Measurements from ENCODE around the gene CFAP97D2. TPM values are rescaled to one million over a fixed set of nuclear protein-coding genes. Genes with fewer than 3 reads are reported as not detected.
A peak's percentile ranks its signal among the peaks of the same experiment; 100 is the strongest.

Gene CFAP97D2
- total and polyA plus RNA-seq, 5 experiments from 2014 or later = 1.5 to 4.8 (median 2.6) TPM

DNA sequence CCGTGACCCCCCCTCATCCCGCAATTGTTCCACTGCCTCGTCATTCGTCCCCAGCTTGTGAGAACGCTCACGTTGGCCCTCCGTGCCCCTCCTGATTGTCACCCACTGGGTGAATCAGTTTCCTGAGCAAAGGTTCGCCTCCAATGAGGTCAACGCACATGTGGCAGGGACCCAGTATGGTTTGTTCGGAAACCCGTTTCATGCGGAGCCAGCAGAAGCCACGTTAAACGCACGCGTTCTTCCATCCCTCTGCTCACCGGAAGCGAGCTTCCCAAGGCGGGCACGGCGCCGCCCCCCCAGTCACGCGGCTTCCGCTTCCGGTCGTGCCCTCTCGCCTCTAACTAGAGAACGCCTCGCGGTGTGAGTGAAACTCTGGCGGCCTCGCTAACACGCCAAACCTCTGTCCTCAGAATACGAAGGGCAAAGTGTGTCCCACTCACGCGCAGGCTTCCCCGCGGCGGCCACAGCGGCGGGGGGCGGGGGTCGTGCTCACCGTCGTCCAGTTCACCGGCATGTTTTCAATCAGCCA lies 18.0 kb upstream of the CFAP97D2 start:
- Mint-ChIP-seq H3K4me3 (peak overlapping the region in 7 of 10 donors; percentile 42 to 87 (median 74)), H3K27ac (peak overlapping the region; percentile 60 to 97 (median 94)), H3K27me3 (no peaks in the 10 kb centered on the region), H3K36me3 (peaks cover 0 to 60% (median 14%) of the 10 kb centered on the region in 3 donors), H3K4me1 (peaks cover 43 to 91% (median 84%) of the 10 kb centered on the region in 4 donors), H3K9me3 (peaks cover 0 to 72% (median 19%) of the 10 kb centered on the region in 9 donors)
- ATAC-seq (no peak), DNase-seq (no peak)
- POLR2A ChIA-PET = interaction anchor here (0.9 to 11.7 kb wide), 10 partner anchors 10 to 39 kb away, joined by 3 to 114 read pairs (median 10); partner anchors contain the start of gene CFAP97D2

- Mint-ChIP-seq H3K9me3 (peaks cover 0 to 72% (median 19%) of the 10 kb centered on the region in 9 donors), H3K27ac (peak overlapping the region; percentile 60 to 99 (median 94)), H3K36me3 (peaks cover 0 to 58% (median 14%) of the 10 kb centered on the region in 3 donors), H3K4me3 (peak overlapping the region; percentile 54 to 87 (median 76)), H3K4me1 (peaks cover 38 to 93% (median 85%) of the 10 kb centered on the region in 4 donors), H3K27me3 (no peaks in the 10 kb centered on the region)
- DNase-seq (peak in 4 of 10 donors; percentile 24 to 52 (median 40)), ATAC-seq (peak; percentile 77 to 78)
- POLR2A ChIA-PET = interaction anchor here (0.6 to 11.7 kb wide), 22 partner anchors 9 to 97 kb away, joined by 3 to 114 read pairs (median 4); partner anchors contain the start of genes CFAP97D2 and RASA3
Measured at GRCh38 chr13:114161644-114162532, 17.2 kb upstream of the CFAP97D2 start.

DNA sequence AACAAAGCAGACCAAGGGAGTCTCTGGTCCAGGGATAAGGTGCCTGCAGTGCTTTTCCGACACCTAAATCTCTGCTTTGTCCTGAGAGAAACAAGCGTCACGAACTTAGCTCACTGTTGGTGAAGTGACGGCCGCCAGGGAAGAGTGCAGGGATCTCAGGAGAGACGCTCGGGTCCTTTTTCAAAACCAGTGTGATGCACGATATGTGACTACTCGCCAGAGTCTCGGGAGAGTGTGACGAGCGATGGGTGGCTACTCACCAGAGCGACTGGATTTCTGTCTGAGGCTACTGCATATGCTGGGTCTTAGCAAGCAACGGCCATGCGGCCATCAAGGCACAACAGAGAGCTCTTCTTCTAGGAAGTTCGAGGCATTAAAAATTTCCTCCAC lies 16.5 kb upstream of the CFAP97D2 start:
- Mint-ChIP-seq H3K9me3 (peaks cover 0 to 68% (median 19%) of the 10 kb centered on the region in 9 donors), H3K27ac (peak overlapping the region; percentile 60 to 99 (median 94)), H3K4me1 (peaks cover 41 to 93% (median 85%) of the 10 kb centered on the region in 4 donors), H3K27me3 (no peaks in the 10 kb centered on the region), H3K36me3 (peaks cover 0 to 58% (median 14%) of the 10 kb centered on the region in 3 donors), H3K4me3 (peak overlapping the region; percentile 8 to 87 (median 76))
- no peak for DNase-seq
- no peak for ATAC-seq
- POLR2A ChIA-PET = interaction anchor here (0.6 to 11.7 kb wide), 20 partner anchors 8 to 97 kb away, joined by 3 to 114 read pairs (median 4); partner anchors contain the start of genes CFAP97D2 and RASA3

GRCh38 chr13:114164053-114164452 lies 15.0 kb upstream of the CFAP97D2 start:
- DNase-seq (no peak), ATAC-seq (no peak)
- H3K4me1 Mint-ChIP-seq = peaks cover 41 to 94% (median 87%) of the 10 kb centered on the region in 4 donors
- H3K4me3 Mint-ChIP-seq = peak overlapping the region in 5 of 10 donors; percentile 15 to 42 (median 30)
- peak overlapping the region in 9 of 10 donors; percentile 42 to 84 (median 69) for H3K27ac Mint-ChIP-seq
- POLR2A ChIA-PET = interaction anchor here (0.9 to 11.7 kb wide), 6 partner anchors 9 to 32 kb away, joined by 3 to 114 read pairs (median 13); partner anchors contain the start of genes CFAP97D2 and RASA3
- peaks cover 0 to 65% (median 19%) of the 10 kb centered on the region in 9 donors for H3K9me3 Mint-ChIP-seq
- no peaks in the 10 kb centered on the region for H3K27me3 Mint-ChIP-seq
- peaks cover 0 to 50% (median 14%) of the 10 kb centered on the region in 3 donors for H3K36me3 Mint-ChIP-seq

GRCh38 chr13:114164681-114165429 lies 14.2 kb upstream of the CFAP97D2 start:
- H3K36me3 Mint-ChIP-seq = peaks cover 0 to 46% (median 14%) of the 10 kb centered on the region in 3 donors
- peaks cover 41 to 90% (median 81%) of the 10 kb centered on the region in 4 donors for H3K4me1 Mint-ChIP-seq
- H3K9me3 Mint-ChIP-seq = peaks cover 0 to 61% (median 15%) of the 10 kb centered on the region in 9 donors
- ATAC-seq (no peak), DNase-seq (no peak)
- H3K27ac Mint-ChIP-seq = peak overlapping the region in 8 of 10 donors; percentile 61 to 86 (median 75)
- peak overlapping the region in 4 of 10 donors; percentile 31 to 63 (median 45) for H3K4me3 Mint-ChIP-seq
- no peaks in the 10 kb centered on the region for H3K27me3 Mint-ChIP-seq
- POLR2A ChIA-PET = interaction anchor here (1.1 to 11.7 kb wide), 9 partner anchors 10 to 99 kb away, joined by 3 to 114 read pairs (median 8); partner anchors contain the start of genes CFAP97D2 and RASA3

GRCh38 chr13:114166381-114167131 lies 12.5 kb upstream of the CFAP97D2 start:
- ATAC-seq (peak; percentile 26 to 30), DNase-seq (no peak)
- peak overlapping the region in 8 of 10 donors; percentile 14 to 79 (median 43) for H3K4me3 Mint-ChIP-seq
- H3K27me3 Mint-ChIP-seq = no peaks in the 10 kb centered on the region
- H3K27ac Mint-ChIP-seq = peak overlapping the region; percentile 35 to 91 (median 83)
- peaks cover 0 to 31% (median 6%) of the 10 kb centered on the region in 3 donors for H3K36me3 Mint-ChIP-seq
- POLR2A ChIA-PET = interaction anchor here (0.7 to 11.7 kb wide), 16 partner anchors 9 to 101 kb away, joined by 3 to 114 read pairs (median 7); partner anchors contain the start of gene CFAP97D2
- H3K4me1 Mint-ChIP-seq = peaks cover 40 to 73% (median 64%) of the 10 kb centered on the region in 4 donors
- H3K9me3 Mint-ChIP-seq = peaks cover 0 to 54% (median 10%) of the 10 kb centered on the region in 9 donors

- H3K27me3 Mint-ChIP-seq = no peaks in the 10 kb centered on the region
- no peak for DNase-seq
- H3K27ac Mint-ChIP-seq = peak overlapping the region; percentile 35 to 91 (median 83)
Measured at GRCh38 chr13:114167426-114167825, 11.6 kb upstream of the CFAP97D2 start.

GRCh38 chr13:114167885-114168284 lies 11.2 kb upstream of the CFAP97D2 start:
- Mint-ChIP-seq H3K36me3 (peaks cover 0 to 29% (median 1%) of the 10 kb centered on the region in 3 donors), H3K27me3 (no peaks in the 10 kb centered on the region), H3K4me3 (peak overlapping the region in 6 of 10 donors; percentile 7 to 61 (median 40)), H3K9me3 (peaks cover 0 to 53% (median 10%) of the 10 kb centered on the region in 9 donors), H3K4me1 (peaks cover 30 to 59% (median 51%) of the 10 kb centered on the region in 4 donors), H3K27ac (peak overlapping the region in 9 of 10 donors; percentile 35 to 91 (median 84))
- POLR2A ChIA-PET = interaction anchor here (1.0 to 11.7 kb wide), 13 partner anchors 9 to 46 kb away, joined by 3 to 114 read pairs (median 7); partner anchors contain the start of gene CFAP97D2
- ATAC-seq (peak; percentile 54 to 60), DNase-seq (no peak)

More at GRCh38 chr13:114167426-114167825, 11.6 kb upstream of the CFAP97D2 start:
- POLR2A ChIA-PET = interaction anchor here (1.0 to 11.7 kb wide), 13 partner anchors 9 to 56 kb away, joined by 4 to 114 read pairs (median 8); partner anchors contain the start of gene CFAP97D2
- Mint-ChIP-seq H3K9me3 (peaks cover 0 to 50% (median 10%) of the 10 kb centered on the region in 9 donors), H3K4me3 (peak overlapping the region in 8 of 10 donors; percentile 22 to 61 (median 41)), H3K4me1 (peaks cover 35 to 64% (median 55%) of the 10 kb centered on the region in 4 donors), H3K36me3 (peaks cover 0 to 29% (median 0%) of the 10 kb centered on the region in 3 donors)
- peak; percentile 37 to 70 for ATAC-seq

GRCh38 chr13:114173272-114173671 lies 5.8 kb upstream of the CFAP97D2 start:
- peak overlapping the region in 1 of 10 donors; percentile 32 for H3K27ac Mint-ChIP-seq
- H3K36me3 Mint-ChIP-seq = peaks cover 0 to 22% (median 5%) of the 10 kb centered on the region in 3 donors
- no peak for ATAC-seq
- no peak overlapping the region for H3K4me3 Mint-ChIP-seq
- no peaks in the 10 kb centered on the region for H3K27me3 Mint-ChIP-seq
- POLR2A ChIA-PET = interaction anchor here (0.9 to 7.5 kb wide), 5 partner anchors 9 to 53 kb away, joined by 3 to 62 read pairs (median 7); no protein-coding TSS in a partner anchor
- H3K9me3 Mint-ChIP-seq = peaks cover 0 to 44% (median 7%) of the 10 kb centered on the region in 9 donors
- no peak for DNase-seq
- H3K4me1 Mint-ChIP-seq = peaks cover 8 to 48% (median 29%) of the 10 kb centered on the region in 4 donors

GRCh38 chr13:114173745-114174144 lies 5.3 kb upstream of the CFAP97D2 start:
- Mint-ChIP-seq H3K4me3 (no peak overlapping the region), H3K4me1 (peaks cover 11 to 49% (median 30%) of the 10 kb centered on the region in 4 donors), H3K27me3 (no peaks in the 10 kb centered on the region), H3K36me3 (peaks cover 0 to 22% (median 5%) of the 10 kb centered on the region in 3 donors), H3K9me3 (peaks cover 0 to 42% (median 6%) of the 10 kb centered on the region in 9 donors), H3K27ac (peak overlapping the region in 1 of 10 donors; percentile 86)
- DNase-seq = no peak
- no peak for ATAC-seq
- POLR2A ChIA-PET = interaction anchor here (0.6 to 7.5 kb wide), 7 partner anchors 9 to 64 kb away, joined by 3 to 62 read pairs (median 5); no protein-coding TSS in a partner anchor
